ENCODE results near the gene PHKG2.
"Not testable (repeated sequence)": the region's sequence is repeated elsewhere in the genome, so short reads cannot be mapped to it uniquely, and the experiment has no call there.

The PHKG2 gene

GRCh38 chr16:30747799-30748633 is at the start of gene PHKG2:
TSS of gene PHKG2 (plus strand) at chr16:30748425. CDS start at chr16:30748821, 396 bp downstream.
- peak; percentile 96 for DNase-seq (ENCODE audit: low spot score)
- FAIRE-seq, result peak; percentile 91

GRCh38 chr16:30698816-30699614 is 49.2 kb upstream of the PHKG2 start, which contains the start of gene SRCAP:
TSS of gene SRCAP (plus strand) at chr16:30699171. CDS start at chr16:30700825, 1,654 bp downstream.
- DNase-seq (ENCODE audit: low spot score), result peak; percentile 50
- FAIRE-seq, result no peak

- no peak for FAIRE-seq
Measured at GRCh38 chr16:30699615-30700099, 48.6 kb upstream of the PHKG2 start.

GRCh38 chr16:30700491-30700890 is 47.7 kb upstream of the PHKG2 start:
- FAIRE-seq (no peak), DNase-seq (ENCODE audit: low spot score) (no peak)

More at GRCh38 chr16:30699615-30700099, 48.6 kb upstream of the PHKG2 start:
- no peak for DNase-seq (ENCODE audit: low spot score)

DNA sequence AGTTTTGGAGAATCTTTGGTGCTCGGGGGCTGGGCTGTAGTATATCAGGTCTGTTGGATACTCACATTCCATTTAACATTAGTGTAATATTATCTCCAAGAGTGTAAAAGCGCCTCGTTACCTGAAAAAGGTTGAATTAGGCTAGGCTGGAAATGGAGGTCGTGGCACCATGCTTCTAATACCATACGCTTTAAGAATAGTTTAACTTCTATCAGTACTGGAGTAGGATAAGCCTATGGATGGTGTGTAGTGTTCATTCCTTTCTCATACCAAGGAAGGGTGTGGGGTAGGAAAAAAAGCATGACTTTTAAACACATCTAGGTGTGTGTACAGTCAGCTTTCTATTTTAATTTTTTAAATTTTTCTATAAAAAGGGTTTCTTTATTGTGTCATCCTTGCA is 47.3 kb upstream of the PHKG2 start:
- no peak for FAIRE-seq
- no peak for DNase-seq (ENCODE audit: low spot score)

DNA sequence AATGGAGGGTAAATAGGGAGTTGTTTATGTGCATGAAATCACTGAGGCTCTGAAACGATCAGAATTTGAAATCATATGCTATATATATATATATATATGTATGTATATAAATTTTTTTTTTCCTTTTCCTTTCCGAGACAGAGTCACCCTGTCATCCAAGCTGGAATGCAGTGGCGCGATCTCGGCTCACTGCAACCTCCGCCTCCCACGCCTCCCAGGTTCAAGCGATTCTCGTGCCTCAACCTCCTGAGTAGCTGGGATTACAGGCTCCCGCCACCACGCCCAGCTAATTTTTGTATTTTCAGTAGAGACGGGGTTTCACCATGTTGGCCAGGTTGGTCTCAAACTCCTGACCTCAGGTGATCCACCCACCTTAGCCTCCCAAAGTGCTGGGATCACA is 45.2 kb upstream of the PHKG2 start:
- not testable (repeated sequence) for FAIRE-seq; DNase-seq (ENCODE audit: low spot score)

DNA sequence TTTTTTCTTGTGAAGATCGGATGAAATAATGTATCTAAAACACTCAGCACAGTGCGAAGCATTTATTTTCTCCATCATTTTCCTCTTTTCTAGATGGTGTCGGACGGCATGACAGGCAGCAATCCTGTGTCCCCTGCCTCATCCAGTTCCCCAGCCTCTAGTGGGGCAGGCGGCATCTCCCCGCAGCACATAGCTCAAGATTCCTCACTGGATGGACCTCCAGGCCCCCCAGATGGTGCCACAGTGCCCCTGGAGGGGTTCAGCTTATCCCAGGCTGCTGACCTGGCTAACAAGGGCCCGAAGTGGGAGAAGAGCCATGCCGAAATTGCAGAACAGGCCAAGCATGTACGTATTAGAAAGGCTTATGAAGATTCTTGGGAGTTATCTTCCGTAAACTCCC is 44.3 kb upstream of the PHKG2 start:
- FAIRE-seq (no peak), DNase-seq (ENCODE audit: low spot score) (no peak)

GRCh38 chr16:30706046-30706445 is 42.2 kb upstream of the PHKG2 start:
- DNase-seq (ENCODE audit: low spot score) (no peak), FAIRE-seq (no peak)

GRCh38 chr16:30710971-30711370 is 37.3 kb upstream of the PHKG2 start:
- FAIRE-seq (no peak), DNase-seq (ENCODE audit: low spot score) (no peak)

- DNase-seq (ENCODE audit: low spot score) (no peak), FAIRE-seq (no peak)
Measured at GRCh38 chr16:30711712-30712111, 36.5 kb upstream of the PHKG2 start.

DNA sequence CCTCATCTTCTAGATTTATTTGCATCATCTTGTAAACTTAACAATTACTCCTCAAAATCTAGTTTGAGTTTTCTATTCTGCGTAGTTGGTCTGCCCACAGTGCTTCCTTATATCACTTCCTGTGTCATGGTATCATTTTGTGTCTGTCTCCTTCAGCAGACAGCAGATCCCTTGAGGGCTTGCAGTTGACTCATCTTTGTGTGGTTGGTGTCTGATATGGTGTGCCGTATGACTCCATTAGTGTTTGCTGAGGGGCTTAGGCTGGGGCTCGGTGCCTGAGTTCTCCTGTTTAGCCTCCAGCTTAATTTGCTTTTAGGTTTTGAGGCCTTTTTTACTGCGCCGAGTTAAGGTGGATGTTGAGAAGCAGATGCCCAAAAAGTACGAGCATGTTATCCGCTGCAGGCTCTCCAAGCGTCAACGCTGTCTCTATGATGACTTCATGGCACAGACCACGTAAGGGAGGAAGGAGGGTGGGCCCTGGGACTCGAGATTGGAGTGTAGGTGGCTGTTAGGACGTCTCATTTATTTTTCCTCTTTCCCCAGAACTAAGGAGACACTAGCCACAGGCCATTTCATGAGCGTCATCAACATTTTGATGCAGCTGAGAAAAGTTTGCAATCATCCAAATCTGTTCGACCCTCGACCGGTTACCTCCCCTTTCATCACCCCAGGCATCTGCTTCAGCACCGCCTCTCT is 32.3 kb upstream of the PHKG2 start:
- DNase-seq (ENCODE audit: low spot score), result peak; percentile 24
- no peak for FAIRE-seq

DNA sequence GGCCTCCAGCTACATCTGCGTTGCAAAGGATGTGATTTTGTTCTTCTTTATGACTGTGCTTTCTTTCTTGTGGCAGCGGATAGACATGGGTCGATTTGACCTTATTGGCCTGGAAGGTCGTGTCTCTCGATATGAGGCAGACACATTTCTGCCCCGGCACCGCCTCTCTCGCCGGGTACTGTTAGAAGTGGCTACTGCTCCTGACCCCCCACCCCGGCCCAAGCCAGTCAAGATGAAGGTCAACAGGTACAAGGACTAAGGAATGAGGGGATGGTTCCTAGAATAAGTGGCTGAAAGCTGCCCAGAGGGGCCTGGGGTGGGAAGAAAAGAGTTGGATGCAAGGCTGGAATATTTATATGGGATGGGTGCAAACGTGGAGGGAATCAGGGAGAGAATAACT is 28.1 kb upstream of the PHKG2 start:
- DNase-seq (ENCODE audit: low spot score) (no peak), FAIRE-seq (no peak)

- FAIRE-seq (no peak), DNase-seq (ENCODE audit: low spot score) (no peak)
Measured at GRCh38 chr16:30720694-30721093, 27.5 kb upstream of the PHKG2 start.

- DNase-seq (ENCODE audit: low spot score), result no peak
- FAIRE-seq, result no peak
Measured at GRCh38 chr16:30721167-30721566, 27.1 kb upstream of the PHKG2 start.

- FAIRE-seq (no peak), DNase-seq (ENCODE audit: low spot score) (no peak)
Measured at GRCh38 chr16:30721606-30722005, 26.6 kb upstream of the PHKG2 start.

- no peak for FAIRE-seq
- DNase-seq (ENCODE audit: low spot score), result no peak
Measured at GRCh38 chr16:30722443-30722842, 25.8 kb upstream of the PHKG2 start.

DNA sequence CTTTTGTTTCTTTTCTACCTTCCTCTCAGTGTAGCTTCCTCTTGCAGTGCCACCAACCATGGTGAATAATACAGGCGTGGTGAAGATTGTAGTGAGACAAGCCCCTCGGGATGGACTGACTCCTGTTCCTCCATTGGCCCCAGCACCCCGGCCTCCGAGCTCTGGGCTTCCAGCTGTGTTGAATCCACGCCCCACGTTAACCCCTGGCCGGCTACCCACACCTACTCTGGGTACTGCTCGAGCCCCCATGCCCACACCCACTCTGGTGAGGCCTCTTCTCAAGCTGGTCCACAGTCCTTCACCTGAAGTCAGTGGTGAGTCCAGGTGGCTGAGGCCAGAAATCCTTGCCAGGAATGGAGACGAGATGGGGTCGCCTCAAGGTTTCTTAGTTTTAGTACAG is 25.3 kb upstream of the PHKG2 start:
- FAIRE-seq, result no peak
- no peak for DNase-seq (ENCODE audit: low spot score)

- no peak for DNase-seq (ENCODE audit: low spot score)
- FAIRE-seq, result no peak
Measured at GRCh38 chr16:30723725-30724355, 24.4 kb upstream of the PHKG2 start.

DNA sequence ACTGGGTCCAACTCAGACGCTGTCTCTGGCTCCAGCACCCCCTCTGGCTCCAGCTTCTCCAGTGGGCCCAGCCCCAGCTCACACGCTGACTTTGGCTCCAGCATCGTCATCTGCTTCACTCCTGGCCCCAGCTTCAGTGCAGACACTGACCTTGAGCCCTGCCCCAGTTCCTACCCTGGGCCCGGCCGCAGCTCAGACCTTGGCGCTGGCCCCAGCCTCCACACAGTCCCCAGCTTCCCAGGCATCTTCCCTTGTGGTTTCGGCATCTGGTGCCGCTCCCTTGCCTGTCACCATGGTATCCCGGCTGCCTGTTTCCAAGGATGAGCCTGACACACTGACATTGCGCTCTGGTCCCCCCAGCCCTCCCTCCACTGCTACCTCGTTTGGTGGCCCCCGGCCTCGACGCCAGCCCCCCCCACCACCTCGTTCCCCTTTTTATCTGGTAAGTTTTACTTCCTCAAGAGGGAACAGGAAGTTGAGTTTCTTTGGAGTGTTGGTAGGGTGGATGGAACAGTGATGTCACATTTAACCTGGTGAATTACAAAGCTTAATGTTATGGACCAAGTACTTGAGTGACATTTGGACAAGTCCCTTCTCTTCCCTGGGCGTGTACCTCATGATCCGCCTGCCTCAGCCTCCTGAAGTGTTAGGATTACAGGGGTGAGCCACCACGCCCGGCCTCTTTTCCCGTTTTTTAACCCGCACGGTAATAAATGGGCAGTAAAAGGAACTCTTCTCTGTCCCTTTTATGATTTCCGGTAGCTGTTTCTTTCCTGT is 23.4 kb upstream of the PHKG2 start:
- DNase-seq (ENCODE audit: low spot score), result no peak
- FAIRE-seq, result no peak

- FAIRE-seq, result no peak
- no peak for DNase-seq (ENCODE audit: low spot score)
Measured at GRCh38 chr16:30725418-30725792, 22.8 kb upstream of the PHKG2 start.

Data from RCC 7860 (cell line).